Measurements from ENCODE around the gene MRPL18.
"Not testable (repeated sequence)": the region's sequence is repeated elsewhere in the genome, so short reads cannot be mapped to it uniquely, and the experiment has no call there.

The MRPL18 gene

DNA sequence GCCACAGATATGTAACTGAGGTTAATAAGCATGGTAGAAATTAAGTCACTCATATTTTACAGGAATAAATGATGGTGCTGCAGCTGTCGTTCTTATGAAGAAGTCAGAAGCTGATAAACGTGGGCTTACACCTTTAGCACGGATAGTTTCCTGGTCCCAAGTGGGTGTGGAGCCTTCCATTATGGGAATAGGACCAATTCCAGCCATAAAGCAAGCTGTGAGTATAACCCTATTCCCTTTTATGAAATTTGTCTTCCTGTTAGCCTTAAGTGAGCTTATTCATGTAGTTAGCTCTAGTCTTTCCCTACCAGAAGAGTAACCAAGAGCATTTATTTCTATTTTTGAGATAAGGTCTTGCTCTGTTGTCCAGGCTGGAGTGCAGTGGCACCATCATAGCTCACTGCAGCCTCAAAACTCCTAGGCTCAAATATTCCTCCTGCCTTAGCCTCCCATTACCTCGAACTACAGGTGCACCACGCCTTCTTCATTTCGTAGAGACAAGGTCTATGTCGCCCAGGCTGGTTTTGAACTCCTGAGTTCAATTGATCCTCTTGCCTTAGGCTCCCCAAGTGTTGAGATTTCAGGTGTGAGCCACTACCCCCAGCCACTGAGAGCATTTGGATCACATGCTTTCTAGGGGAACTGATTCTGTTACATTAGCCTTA, 12.9 kb upstream of the MRPL18 start:
- DNase-seq: no peak

GRCh38 chr6:159778131-159778530, 12.1 kb upstream of the MRPL18 start:
- no peak for DNase-seq

DNA sequence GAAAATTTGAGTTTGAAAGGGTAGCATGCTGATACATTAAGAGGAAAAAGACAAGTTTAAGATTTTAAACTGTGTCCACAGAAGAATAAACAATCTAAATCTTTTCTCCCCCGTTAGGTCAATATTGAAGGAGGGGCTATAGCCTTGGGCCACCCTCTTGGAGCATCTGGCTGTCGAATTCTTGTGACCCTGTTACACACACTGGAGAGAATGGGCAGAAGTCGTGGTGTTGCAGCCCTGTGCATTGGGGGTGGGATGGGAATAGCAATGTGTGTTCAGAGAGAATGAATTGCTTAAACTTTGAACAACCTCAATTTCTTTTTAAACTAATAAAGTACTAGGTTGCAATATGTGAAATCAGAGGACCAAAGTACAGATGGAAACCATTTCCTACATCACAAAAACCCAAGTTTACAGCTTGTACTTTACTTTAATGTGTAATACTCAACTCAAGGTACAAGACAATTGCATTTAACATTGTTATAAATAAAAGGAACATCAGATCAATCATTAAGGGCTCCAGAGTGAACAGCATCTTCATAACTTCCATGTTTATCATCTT, 11.6 kb upstream of the MRPL18 start:
- no peak for DNase-seq

DNA sequence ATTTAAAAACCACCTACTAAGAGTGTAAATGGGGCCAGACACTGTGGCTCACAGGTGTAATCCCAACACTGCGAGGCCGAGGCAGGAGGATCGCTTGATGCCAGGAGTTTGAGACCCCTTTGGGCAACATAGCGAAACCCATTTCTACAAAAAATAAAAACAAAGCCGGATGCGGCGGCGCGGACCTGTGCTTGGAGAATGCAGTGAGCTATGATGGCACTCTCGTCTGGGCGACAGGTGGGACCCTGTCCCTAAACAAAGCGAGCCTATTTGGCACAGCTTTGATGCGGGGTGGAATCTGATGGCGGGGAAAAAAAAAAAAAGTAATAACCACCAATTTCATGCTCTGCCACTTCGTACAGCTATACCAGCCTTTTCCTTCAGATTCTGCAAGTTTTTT, 2.0 kb upstream of the MRPL18 start:
- no peak for DNase-seq

GRCh38 chr6:159788753-159789376, 1.4 kb upstream of the MRPL18 start:
- DNase-seq: peak; percentile 40

DNA sequence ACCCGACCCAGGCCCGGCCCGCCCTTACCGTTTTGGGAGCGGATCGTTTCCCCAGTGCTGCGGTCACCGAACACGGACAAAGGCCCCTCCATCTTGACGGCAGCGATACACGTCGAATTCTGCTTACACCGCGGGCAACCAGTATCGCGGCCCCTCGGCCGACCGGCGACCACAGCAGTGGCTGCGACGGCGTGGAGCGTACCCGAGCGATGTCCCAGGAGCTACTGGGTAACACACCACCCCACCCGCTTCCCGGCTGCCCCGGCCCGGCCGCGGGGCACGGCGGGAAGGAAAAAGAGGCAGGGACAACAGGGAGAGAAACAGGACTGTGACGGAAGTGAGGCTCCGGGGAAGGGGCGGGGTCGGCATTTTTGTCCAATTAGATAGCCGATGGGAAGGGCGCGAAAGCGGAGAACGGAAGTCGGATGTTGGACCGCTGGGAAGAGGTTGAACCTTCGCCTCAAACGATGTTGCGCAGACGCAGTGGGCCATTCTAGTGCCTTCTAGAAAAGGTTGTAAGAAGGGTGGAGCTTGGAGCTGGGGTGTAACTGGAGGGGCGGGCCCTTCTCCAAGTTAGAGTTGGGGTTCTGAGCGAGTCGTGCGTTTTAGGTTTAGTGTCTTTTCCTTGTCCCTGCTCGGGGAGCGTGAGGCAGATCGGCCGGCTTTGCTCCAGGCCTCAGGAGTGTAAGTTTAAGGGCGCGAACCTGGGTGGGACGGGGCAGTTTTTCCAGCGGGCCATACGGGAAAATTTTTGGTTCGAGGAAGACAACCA, 704 bp upstream of the MRPL18 start, which contains the start of gene TCP1:
Gene TCP1, minus strand, starts transcription at position 226 of the 772 bp plus-strand sequence. Its CDS starts 134 bp downstream, at position 92.
- DNase-seq: peak; percentile 98

GRCh38 chr6:159790956-159791598, 810 bp downstream of the MRPL18 start:
- no peak for DNase-seq

GRCh38 chr6:159794976-159795375, 4.7 kb downstream of the MRPL18 start:
- DNase-seq: not testable (repeated sequence)

DNA sequence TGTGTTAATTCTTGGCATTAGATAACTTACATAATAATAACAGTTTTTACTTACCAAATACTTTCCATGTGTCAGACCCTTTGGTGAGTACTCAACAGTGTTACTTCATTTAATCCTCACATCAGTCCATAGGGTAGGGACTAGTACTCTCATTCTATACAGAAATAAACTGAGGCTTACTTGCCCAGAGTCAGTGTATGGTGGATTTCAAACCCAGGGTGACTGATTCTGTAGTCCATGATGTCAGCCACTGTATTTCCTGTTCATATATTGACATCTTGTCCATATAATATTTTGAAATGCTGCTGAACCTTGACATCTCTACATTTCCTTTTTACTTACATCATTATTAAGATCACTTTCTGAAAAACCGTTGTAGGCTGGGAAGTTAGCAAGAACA, 7.3 kb downstream of the MRPL18 start:
- no peak for DNase-seq

DNA sequence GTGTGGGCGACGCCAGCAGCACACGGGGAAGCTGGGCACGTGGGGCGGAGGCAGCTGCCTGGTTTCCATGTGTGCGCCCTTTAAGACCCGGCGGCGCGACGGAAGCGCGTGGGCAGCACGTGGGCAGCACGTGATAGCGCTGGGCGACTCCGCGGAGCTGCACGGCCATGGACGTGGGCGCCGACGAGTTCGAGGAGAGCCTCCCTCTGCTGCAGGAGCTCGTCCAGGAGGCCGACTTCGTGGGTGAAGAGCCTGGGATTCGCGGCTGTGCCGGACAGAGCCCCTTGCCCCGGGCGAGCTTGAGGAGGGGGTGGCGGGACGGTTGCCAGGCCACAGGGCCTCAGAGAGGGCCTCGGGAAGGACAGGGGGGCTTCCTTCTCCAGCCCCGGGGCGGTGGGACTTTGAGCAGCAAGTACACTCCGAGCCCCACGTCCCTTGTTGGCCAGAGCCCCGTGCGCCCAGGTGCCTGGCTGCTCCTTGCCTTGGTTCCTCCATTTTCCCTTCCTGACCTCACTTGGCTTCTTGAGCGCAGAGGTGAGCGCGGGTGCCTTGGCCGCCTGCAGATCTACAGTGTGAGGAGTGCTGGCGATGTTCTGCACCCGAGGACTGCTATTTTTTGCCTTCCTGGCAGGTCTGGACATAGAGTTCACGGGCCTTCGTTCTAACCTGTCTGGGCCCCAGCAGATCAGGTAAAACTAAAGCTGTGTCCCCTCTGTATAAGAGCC, 10.0 kb downstream of the MRPL18 start, which contains the start of gene PNLDC1:
Gene PNLDC1, plus strand, starts transcription at position 136 of the 725 bp plus-strand sequence. Its CDS starts 32 bp downstream, at position 168.
- DNase-seq: no peak

- no peak for DNase-seq
These were observed 11.7 kb downstream of the MRPL18 start for GRCh38 chr6:159801935-159802334.

GRCh38 chr6:159804504-159804903, 14.2 kb downstream of the MRPL18 start:
- no peak for DNase-seq

DNA sequence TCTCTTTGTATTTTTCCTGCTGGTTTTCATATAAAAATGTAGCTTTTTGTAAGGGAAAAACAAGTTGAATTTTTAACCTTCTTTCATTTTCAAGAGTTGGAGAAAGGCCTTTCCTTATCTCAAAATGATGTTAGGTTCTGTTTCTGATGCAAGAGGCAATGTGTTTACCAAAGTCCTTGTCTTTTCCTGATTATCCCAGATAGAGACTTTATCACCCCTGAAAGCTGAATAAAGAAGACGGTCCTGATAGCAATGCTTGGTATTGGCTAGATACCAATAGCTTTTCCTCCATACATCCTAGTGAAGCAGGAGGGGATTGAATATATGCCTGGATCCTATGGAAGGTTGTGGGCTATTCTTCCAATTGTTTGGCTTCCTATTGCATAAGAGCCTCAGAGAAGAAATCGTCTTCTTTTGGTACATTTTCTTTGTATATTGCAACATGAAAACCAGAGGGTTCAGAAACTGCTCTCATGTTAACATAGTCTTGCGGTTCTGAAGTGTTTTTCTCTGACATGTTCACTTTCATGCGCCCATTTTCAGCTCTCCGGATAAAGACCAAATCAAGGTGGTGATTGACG, 15.3 kb downstream of the MRPL18 start:
- DNase-seq: no peak

- no peak for DNase-seq
These were observed 15.8 kb downstream of the MRPL18 start for GRCh38 chr6:159806021-159806458.

GRCh38 chr6:159807150-159807858, 17.0 kb downstream of the MRPL18 start:
- DNase-seq: no peak

DNA sequence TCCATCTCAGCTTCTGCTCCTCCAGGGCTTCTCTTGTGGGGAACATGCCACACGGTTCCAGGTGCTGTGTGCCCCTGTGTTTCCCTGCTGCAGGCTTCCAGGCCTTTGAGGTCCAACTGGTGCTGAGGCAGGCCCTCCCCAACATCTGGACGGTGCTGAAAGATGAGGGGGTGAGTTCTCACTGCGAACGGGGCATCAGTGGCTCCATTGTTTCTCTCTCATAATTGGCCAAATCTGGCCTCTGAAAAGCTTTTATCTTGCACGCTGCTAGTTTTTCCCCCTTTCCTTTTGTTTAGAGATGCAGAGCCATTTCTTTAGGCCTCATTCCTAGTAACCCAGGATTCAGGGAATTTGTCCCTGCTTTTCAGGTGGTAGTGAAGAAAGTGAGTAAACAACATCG, 18.4 kb downstream of the MRPL18 start:
- DNase-seq: no peak

- no peak for DNase-seq
These were observed 18.9 kb downstream of the MRPL18 start for GRCh38 chr6:159809149-159809548.

GRCh38 chr6:159813781-159814180, 23.5 kb downstream of the MRPL18 start:
- DNase-seq: no peak

DNA sequence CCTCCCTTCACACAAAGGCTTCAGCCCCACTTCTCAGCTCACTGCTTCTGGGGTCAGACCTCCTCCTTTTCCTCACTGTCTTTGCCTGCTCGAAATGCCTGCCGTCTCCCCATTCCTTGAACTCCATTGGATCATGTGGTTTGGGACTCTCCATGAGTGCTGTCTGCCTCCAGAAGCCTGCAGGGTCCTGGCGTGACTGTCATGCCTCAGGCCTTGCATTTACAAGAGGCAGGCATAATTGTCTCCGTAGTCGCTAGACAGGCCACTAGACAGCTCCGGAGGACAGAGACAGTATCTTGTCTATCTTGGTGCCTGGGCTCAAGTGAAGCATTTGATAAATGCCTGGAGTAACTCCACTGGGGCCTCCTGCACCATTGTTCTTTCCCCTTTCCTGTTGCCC, 25.1 kb downstream of the MRPL18 start:
- DNase-seq: no peak

DNA sequence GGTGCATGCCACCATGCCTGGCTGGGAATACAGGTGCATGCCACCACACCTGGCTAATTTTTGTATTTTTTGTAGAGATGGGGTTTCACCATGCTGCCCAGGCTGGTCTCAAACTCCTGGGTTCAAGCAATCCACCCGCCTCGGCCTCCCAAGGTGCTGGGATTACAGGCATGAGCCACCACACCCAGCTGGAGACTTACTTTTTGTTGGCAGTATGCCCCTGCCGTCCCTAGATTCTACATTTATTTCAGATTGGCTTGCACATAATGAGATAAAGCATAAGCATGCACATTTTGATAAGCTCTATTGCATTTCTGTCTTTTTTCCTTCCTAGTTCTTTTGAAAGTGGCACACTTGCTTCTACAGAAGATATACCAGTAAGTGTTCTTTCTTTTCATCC, 26.5 kb downstream of the MRPL18 start:
- not testable (repeated sequence) for DNase-seq

Data from NK-92 treated with Interleukin-12 subunit alpha and Interleukin-12 subunit beta, amount 100 ng/mL, for 24 hours (cell line).